Thoracic aorta (tissue), 2 donors: ENCODE data around the gene MMP24. TPM values are rescaled to one million over a fixed set of nuclear protein-coding genes. Genes with fewer than 3 reads are reported as not detected.
"Not testable (repeated sequence)": the region's sequence is repeated elsewhere in the genome, so short reads cannot be mapped to it uniquely, and the experiment has no call there.

Experiments used
- ATAC-seq: fragments of 150-250 bp; one replicate; pipeline ENCODE4 v1.8.0; 2017; ENCODE audit warnings: low read depth; ENCODE audit not compliant: insufficient number of reproducible peaks, low FRiP score
- DNase-seq: peaks from one replicate; pipeline ENCODE4 v3.0.0-alpha.2; 2020; ENCODE audit warnings: low spot score
- H3K27ac ChIP-seq, 2 donors: fragments of 200-600 bp; sonication (generic); 1 replicate in 1 of 2; 2 replicates in 1 of 2; pipeline ENCODE4 v1.5.1; 2016; ENCODE audit warnings: mild to moderate bottlenecking in 2 of 2, moderate library complexity in 2 of 2
- H3K27me3 ChIP-seq: fragments of 200-600 bp; sonication (generic); replicated peaks from 2 replicates; pipeline ENCODE4 v1.6.0; 2016; ENCODE audit warnings: mild to moderate bottlenecking; ENCODE audit not compliant: insufficient read depth
- H3K36me3 ChIP-seq: fragments of 200-600 bp; sonication (generic); one replicate; pipeline ENCODE4 v1.5.1; 2016
- H3K4me1 ChIP-seq, 2 donors: fragments of 200-600 bp; sonication (generic); 1 replicate in 1 of 2; 2 replicates in 1 of 2; pipeline versions ENCODE4 v1.5.1 to v1.6.0; 2016; ENCODE audit warnings: low read depth in 2 of 2, mild to moderate bottlenecking in 1 of 2; ENCODE audit not compliant: control insufficient read depth in 1 of 2
- H3K4me3 ChIP-seq: fragments of 200-600 bp; sonication (generic); 2 replicates; pipeline ENCODE4 v1.5.1; 2016; ENCODE audit warnings: mild to moderate bottlenecking
- H3K9me3 ChIP-seq: fragments of 200-600 bp; sonication (generic); 2 replicates; pipeline ENCODE4 v1.5.1; 2016
- CTCF ChIP-seq: fragments of 200-600 bp; sonication (generic); IDR thresholded peaks from one replicate; pipeline ENCODE4 v1.5.1; 2019; ENCODE audit warnings: antibody characterized with exemption
- total RNA-seq, 2 donors: library from RNA; depleted of rRNA; stranded (reverse); fragments of >200 nt; gene quantifications; one replicate each; pipeline versions ENCODE4 v1.1.0 to v1.2.3, GENCODE V29; 2016

The MMP24 gene
- total RNA-seq, 2 donors from 2014 or later: 0.27 to 0.71 TPM

GRCh38 chr20:35246723-35247122, 20.2 kb downstream of the MMP24 start:
- no peak for ATAC-seq
- no peaks in the 10 kb centered on the region for H3K9me3 ChIP-seq
- no peak overlapping the region for H3K27ac ChIP-seq
- TF ChIP-seq CTCF: no peak
- no peaks in the 10 kb centered on the region for H3K27me3 ChIP-seq
- H3K36me3 ChIP-seq: no peaks in the 10 kb centered on the region
- H3K4me3 ChIP-seq: no peak overlapping the region
- no peak for DNase-seq
- no peaks in the 10 kb centered on the region for H3K4me1 ChIP-seq

- no peaks in the 10 kb centered on the region for H3K36me3 ChIP-seq
- H3K4me1 ChIP-seq: no peaks in the 10 kb centered on the region
- no peak overlapping the region for H3K27ac ChIP-seq
- TF ChIP-seq CTCF: no peak
- no peaks in the 10 kb centered on the region for H3K9me3 ChIP-seq
- DNase-seq (no peak), ATAC-seq (no peak)
- no peaks in the 10 kb centered on the region for H3K27me3 ChIP-seq
- no peak overlapping the region for H3K4me3 ChIP-seq
These were observed 22.4 kb downstream of the MMP24 start for GRCh38 chr20:35248641-35249475.

- no peak for TF ChIP-seq CTCF
- DNase-seq: no peak
- no peaks in the 10 kb centered on the region for H3K36me3 ChIP-seq
- no peak overlapping the region for H3K4me3 ChIP-seq
- ATAC-seq: no peak
- no peaks in the 10 kb centered on the region for H3K4me1 ChIP-seq
- no peaks in the 10 kb centered on the region for H3K9me3 ChIP-seq
- no peak overlapping the region for H3K27ac ChIP-seq
- no peaks in the 10 kb centered on the region for H3K27me3 ChIP-seq
These were observed 25.1 kb downstream of the MMP24 start for GRCh38 chr20:35251613-35251940.

- H3K27ac ChIP-seq: no peak overlapping the region
- no peaks in the 10 kb centered on the region for H3K36me3 ChIP-seq
- H3K27me3 ChIP-seq: no peaks in the 10 kb centered on the region
- no peak for TF ChIP-seq CTCF
- H3K4me1 ChIP-seq: peaks cover 0 to 2% of the 10 kb centered on the region in 2 donors
- H3K4me3 ChIP-seq: no peak overlapping the region
- no peak for ATAC-seq
- H3K9me3 ChIP-seq: no peaks in the 10 kb centered on the region
- no peak for DNase-seq
These were observed 25.6 kb downstream of the MMP24 start for GRCh38 chr20:35252037-35252461.

- not testable (repeated sequence) for H3K36me3 ChIP-seq, H3K4me1 ChIP-seq, H3K4me3 ChIP-seq, H3K9me3 ChIP-seq, DNase-seq, H3K27ac ChIP-seq, H3K27me3 ChIP-seq, ATAC-seq
These were observed 26.1 kb downstream of the MMP24 start for GRCh38 chr20:35252598-35252997.

GRCh38 chr20:35253010-35253409, 26.5 kb downstream of the MMP24 start:
- peaks cover 4 to 12% of the 10 kb centered on the region in 2 donors for H3K4me1 ChIP-seq
- no peaks in the 10 kb centered on the region for H3K27me3 ChIP-seq
- no peaks in the 10 kb centered on the region for H3K36me3 ChIP-seq
- no peak overlapping the region for H3K27ac ChIP-seq
- no peak for TF ChIP-seq CTCF
- no peak for DNase-seq
- H3K9me3 ChIP-seq: no peaks in the 10 kb centered on the region
- no peak for ATAC-seq
- no peak overlapping the region for H3K4me3 ChIP-seq
